ENCODE data around the gene LEP.

GRCh38 chr7:128204455-128204854 is 36.6 kb upstream of the LEP start:
- TF ChIP-seq CTCF (IDR thresholded peaks at IDR 0.05): no peak
- TF ChIP-seq YY1 (IDR thresholded peaks at IDR 0.05; ENCODE audit: low read depth): no peak
- TF ChIP-seq TCF12 (IDR thresholded peaks at IDR 0.05): no peak
- no peak for TF ChIP-seq MAX (IDR thresholded peaks at IDR 0.05; ENCODE audit: low read depth)
- TF ChIP-seq ELF1 (IDR thresholded peaks at IDR 0.05): no peak
- TF ChIP-seq RAD21 (IDR thresholded peaks at IDR 0.05; ENCODE audit: low read length): no peak
- TF ChIP-seq MEF2A (IDR thresholded peaks at IDR 0.05; ENCODE audit: borderline replicate concordance, low read depth): no peak
- TF ChIP-seq GATA2 (CRISPR knock-in tag; IDR thresholded peaks at IDR 0.05): no peak
- TF ChIP-seq TAF1 (IDR thresholded peaks at IDR 0.05; ENCODE audit: borderline replicate concordance, low read depth, low read length): no peak
- TF ChIP-seq TEAD4 (IDR thresholded peaks at IDR 0.05; ENCODE audit: borderline replicate concordance, insufficient read depth): no peak
- no peak for TF ChIP-seq POLR2AphosphoS5 (IDR thresholded peaks at IDR 0.05; ENCODE audit: low read depth, low read length)

Measured in SK-N-SH (cell line).